Suprapubic skin (tissue), 4 donors: ENCODE measurements around the gene COL4A1. TPM values are rescaled to one million over a fixed set of nuclear protein-coding genes. Genes with fewer than 3 reads are reported as not detected.

Source experiments
- DNase-seq, 2 donors: peaks; one replicate each; pipeline ENCODE4 v3.0.0-alpha.2; 2019; ENCODE audit warnings: low spot score in 2 of 2
- H3K27ac ChIP-seq: fragments of 200-600 bp; sonication (generic); one replicate; pipeline ENCODE4 v1.5.1; 2019
- H3K27me3 ChIP-seq: fragments of 200-600 bp; sonication (generic); one replicate; pipeline ENCODE4 v1.5.1; 2019
- H3K36me3 ChIP-seq: fragments of 200-600 bp; sonication (generic); one replicate; pipeline ENCODE4 v1.5.1; 2019
- H3K4me1 ChIP-seq: fragments of 200-600 bp; sonication (generic); one replicate; pipeline ENCODE4 v1.5.1; 2019
- H3K4me3 ChIP-seq: fragments of 200-600 bp; sonication (generic); one replicate; pipeline ENCODE4 v1.5.1; 2019; ENCODE audit warnings: mild to moderate bottlenecking
- H3K9me3 ChIP-seq: fragments of 200-600 bp; sonication (generic); one replicate; pipeline ENCODE4 v1.5.1; 2019
- CTCF ChIP-seq, 2 donors: fragments of 200-600 bp in 1 of 2; fragments of 450-650 bp in 1 of 2; sonication (generic) in 1 of 2; IDR thresholded peaks; one replicate each; pipeline ENCODE4 v1.5.1; 2016 to 2019; ENCODE audit warnings: antibody characterized with exemption in 2 of 2, mild to moderate bottlenecking in 1 of 2, moderate library complexity in 1 of 2
- EP300 ChIP-seq: sonication (generic); formaldehyde crosslinking; IDR thresholded peaks from one replicate; pipeline ENCODE4 v1.6.1; 2017; ENCODE audit warnings: antibody characterized with exemption
- POLR2A ChIP-seq, 2 donors: fragments of 450-650 bp; IDR thresholded peaks; one replicate each; pipeline ENCODE4 v1.6.1; 2017; ENCODE audit warnings: antibody characterized with exemption in 2 of 2, mild to moderate bottlenecking in 2 of 2, moderate library complexity in 2 of 2
- POLR2AphosphoS5 ChIP-seq, 3 donors: sonication (generic); formaldehyde crosslinking; IDR thresholded peaks; one replicate each; pipeline ENCODE4 v1.6.1; 2017; ENCODE audit warnings: antibody characterized with exemption in 3 of 3
- WGBS: methylation state at CpG from one replicate; pipeline ENCODE4 v1.1.5; 2018; 5-methylcytosine and 5-hydroxymethylcytosine counted together
- total RNA-seq, 4 donors: library from RNA; depleted of rRNA; stranded (reverse); fragments of >200 nt; gene quantifications; one replicate each; pipeline ENCODE4 v1.1.0, GENCODE V29; 2016

The COL4A1 gene
- total RNA-seq, 4 donors from 2014 or later, result 36.7 to 60.8 (median 43.6) TPM

- no peak for TF ChIP-seq CTCF (IDR thresholded peaks at IDR 0.05)
- TF ChIP-seq EP300, result no peak
- no peak for TF ChIP-seq POLR2A (IDR thresholded peaks at IDR 0.05)
- TF ChIP-seq POLR2AphosphoS5 (IDR thresholded peaks at IDR 0.05), result no peak
- Histone ChIP-seq H3K27ac (no peak overlapping the region), H3K4me1 (peaks cover 58% of the 10 kb centered on the region), H3K9me3 (no peaks in the 10 kb centered on the region), H3K36me3 (no peaks in the 10 kb centered on the region), H3K4me3 (no peak overlapping the region), H3K27me3 (no peaks in the 10 kb centered on the region)
- no peak for DNase-seq
- WGBS, result 95% methylated on average over 3 of the region's 4 CpGs
Measured at GRCh38 chr13:110345701-110346100, 38.7 kb upstream of the COL4A1 start.

- 91% methylated on average over 7 of the region's 7 CpGs for WGBS
- Histone ChIP-seq H3K27me3 (no peaks in the 10 kb centered on the region), H3K4me1 (peaks cover 62% of the 10 kb centered on the region), H3K4me3 (no peak overlapping the region), H3K36me3 (no peaks in the 10 kb centered on the region), H3K9me3 (no peaks in the 10 kb centered on the region), H3K27ac (no peak overlapping the region)
- TF ChIP-seq POLR2A (IDR thresholded peaks at IDR 0.05), result no peak
- no peak for TF ChIP-seq EP300
- no peak for TF ChIP-seq CTCF (IDR thresholded peaks at IDR 0.05)
- TF ChIP-seq POLR2AphosphoS5 (IDR thresholded peaks at IDR 0.05), result no peak
- DNase-seq, result no peak
Measured at GRCh38 chr13:110345266-110345665, 38.3 kb upstream of the COL4A1 start.

GRCh38 chr13:110344320-110344719 lies 37.4 kb upstream of the COL4A1 start:
- peaks cover 67% of the 10 kb centered on the region for H3K4me1 ChIP-seq
- TF ChIP-seq EP300, result no peak
- no peak for TF ChIP-seq POLR2A (IDR thresholded peaks at IDR 0.05)
- TF ChIP-seq CTCF (IDR thresholded peaks at IDR 0.05), result no peak
- TF ChIP-seq POLR2AphosphoS5 (IDR thresholded peaks at IDR 0.05), result no peak
- H3K36me3 ChIP-seq, result no peaks in the 10 kb centered on the region
- H3K27me3 ChIP-seq, result no peaks in the 10 kb centered on the region
- no peaks in the 10 kb centered on the region for H3K9me3 ChIP-seq
- WGBS, result 84% methylated on average over 5 of the region's 5 CpGs
- peak overlapping the region; percentile 35 for H3K27ac ChIP-seq
- no peak for DNase-seq
- H3K4me3 ChIP-seq, result no peak overlapping the region

GRCh38 chr13:110343241-110343865 lies 36.4 kb upstream of the COL4A1 start:
- Histone ChIP-seq H3K4me3 (no peak overlapping the region), H3K36me3 (no peaks in the 10 kb centered on the region), H3K27ac (peak overlapping the region; percentile 35), H3K9me3 (no peaks in the 10 kb centered on the region), H3K4me1 (peaks cover 62% of the 10 kb centered on the region), H3K27me3 (no peaks in the 10 kb centered on the region)
- 65% methylated on average over 16 of the region's 16 CpGs for WGBS
- TF ChIP-seq EP300 (peak; percentile 80), POLR2AphosphoS5 (IDR thresholded peaks at IDR 0.05) (peak in 1 of 3 donors; percentile 29), CTCF (IDR thresholded peaks at IDR 0.05) (no peak)
- DNase-seq, result no peak

- no peak overlapping the region for H3K27ac ChIP-seq
- H3K4me3 ChIP-seq, result no peak overlapping the region
- TF ChIP-seq POLR2AphosphoS5 (IDR thresholded peaks at IDR 0.05), result no peak
- no peak for TF ChIP-seq CTCF (IDR thresholded peaks at IDR 0.05)
- no peak for TF ChIP-seq EP300
- no peak for TF ChIP-seq POLR2A (IDR thresholded peaks at IDR 0.05)
- no peaks in the 10 kb centered on the region for H3K9me3 ChIP-seq
- H3K36me3 ChIP-seq, result no peaks in the 10 kb centered on the region
- H3K27me3 ChIP-seq, result no peaks in the 10 kb centered on the region
- DNase-seq, result no peak
- H3K4me1 ChIP-seq, result peaks cover 61% of the 10 kb centered on the region
- WGBS, result 74% methylated on average over 7 of the region's 9 CpGs
Measured at GRCh38 chr13:110342474-110342873, 35.5 kb upstream of the COL4A1 start.
